ENCODE data around the gene SCGB3A2. TPM values are rescaled to one million over a fixed set of nuclear protein-coding genes. Genes with fewer than 3 reads are reported as not detected.
A peak's percentile ranks its signal among the peaks of the same experiment; 100 is the strongest.

SCGB3A2 gene
- total RNA-seq, 4 donors from 2014 or later = not detected

GRCh38 chr5:147856801-147857200 lies 21.7 kb upstream of the SCGB3A2 start:
- DNase-seq (ENCODE audit: low spot score in 2 of 2) = no peak

GRCh38 chr5:147857302-147858129 lies 21.0 kb upstream of the SCGB3A2 start:
- peak; percentile 65 to 85 for DNase-seq (ENCODE audit: low spot score in 2 of 2)
- H3K4me3 ChIP-seq (ENCODE audit: low read depth, poor library complexity, severe bottlenecking) = no peak overlapping the region
- WGBS, 2 donors = 0 to 1% methylated on average over 2 of the region's 2 CpGs
- intact Hi-C loops (cut with DNase I; ENCODE audit: low total_unique reads) = no loop called here
- TF ChIP-seq, protein P1, sequence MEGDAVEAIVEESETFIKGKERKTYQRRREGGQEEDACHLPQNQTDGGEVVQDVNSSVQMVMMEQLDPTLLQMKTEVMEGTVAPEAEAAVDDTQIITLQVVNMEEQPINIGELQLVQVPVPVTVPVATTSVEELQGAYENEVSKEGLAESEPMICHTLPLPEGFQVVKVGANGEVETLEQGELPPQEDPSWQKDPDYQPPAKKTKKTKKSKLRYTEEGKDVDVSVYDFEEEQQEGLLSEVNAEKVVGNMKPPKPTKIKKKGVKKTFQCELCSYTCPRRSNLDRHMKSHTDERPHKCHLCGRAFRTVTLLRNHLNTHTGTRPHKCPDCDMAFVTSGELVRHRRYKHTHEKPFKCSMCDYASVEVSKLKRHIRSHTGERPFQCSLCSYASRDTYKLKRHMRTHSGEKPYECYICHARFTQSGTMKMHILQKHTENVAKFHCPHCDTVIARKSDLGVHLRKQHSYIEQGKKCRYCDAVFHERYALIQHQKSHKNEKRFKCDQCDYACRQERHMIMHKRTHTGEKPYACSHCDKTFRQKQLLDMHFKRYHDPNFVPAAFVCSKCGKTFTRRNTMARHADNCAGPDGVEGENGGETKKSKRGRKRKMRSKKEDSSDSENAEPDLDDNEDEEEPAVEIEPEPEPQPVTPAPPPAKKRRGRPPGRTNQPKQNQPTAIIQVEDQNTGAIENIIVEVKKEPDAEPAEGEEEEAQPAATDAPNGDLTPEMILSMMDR (IDR thresholded peaks at IDR 0.05) = no peak
- TF ChIP-seq POLR2A (IDR thresholded peaks at IDR 0.05) = no peak

More at GRCh38 chr5:147856801-147857200, 21.7 kb upstream of the SCGB3A2 start:
- no peak for TF ChIP-seq POLR2A (IDR thresholded peaks at IDR 0.05)
- TF ChIP-seq, protein P1 (IDR thresholded peaks at IDR 0.05) = no peak
- H3K4me3 ChIP-seq (ENCODE audit: low read depth, poor library complexity, severe bottlenecking) = no peak overlapping the region
- intact Hi-C loops (cut with DNase I; ENCODE audit: low total_unique reads) = no loop called here

DNA sequence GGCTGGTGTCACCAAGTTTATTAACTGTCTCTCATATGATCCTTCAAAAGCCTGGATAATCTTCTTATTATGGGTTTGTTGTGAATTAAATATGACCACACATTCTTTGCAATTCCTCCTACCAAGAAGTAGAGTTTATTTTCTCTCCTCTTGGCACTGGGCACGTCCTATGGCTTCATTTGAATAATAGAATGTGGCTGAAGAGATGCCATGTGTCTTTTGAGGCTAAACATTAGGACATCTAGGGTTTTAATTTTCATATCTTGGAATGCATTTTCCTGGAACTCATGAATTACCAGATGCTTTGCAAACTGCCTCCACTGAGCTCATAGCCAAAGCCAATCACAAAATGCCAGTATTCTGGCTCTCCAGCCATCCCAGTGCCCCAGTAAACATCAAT lies 19.9 kb upstream of the SCGB3A2 start:
- WGBS, 2 donors = 47 to 57% methylated on average over 1 of the region's 1 CpG
- no peak for DNase-seq (ENCODE audit: low spot score in 2 of 2)
- no peak overlapping the region for H3K4me3 ChIP-seq (ENCODE audit: low read depth, poor library complexity, severe bottlenecking)
- intact Hi-C loops (cut with DNase I; ENCODE audit: low total_unique reads) = no loop called here
- TF ChIP-seq POLR2A (IDR thresholded peaks at IDR 0.05) = no peak
- TF ChIP-seq, protein P1 (IDR thresholded peaks at IDR 0.05) = no peak

- intact Hi-C loops (cut with DNase I; ENCODE audit: low total_unique reads) = no loop called here
- 80 to 90% methylated on average over 3 of the region's 3 CpGs for WGBS, 2 donors
- DNase-seq (ENCODE audit: low spot score in 2 of 2) = no peak
- no peak overlapping the region for H3K4me3 ChIP-seq (ENCODE audit: low read depth, poor library complexity, severe bottlenecking)
- no peak for TF ChIP-seq POLR2A (IDR thresholded peaks at IDR 0.05)
- TF ChIP-seq, protein P1 (IDR thresholded peaks at IDR 0.05) = no peak
These were observed 18.4 kb upstream of the SCGB3A2 start for GRCh38 chr5:147859962-147860640.

GRCh38 chr5:147860641-147861025 lies 17.9 kb upstream of the SCGB3A2 start:
- H3K4me3 ChIP-seq (ENCODE audit: low read depth, poor library complexity, severe bottlenecking) = no peak overlapping the region
- TF ChIP-seq, protein P1 (IDR thresholded peaks at IDR 0.05) = no peak
- TF ChIP-seq POLR2A (IDR thresholded peaks at IDR 0.05) = no peak
- DNase-seq (ENCODE audit: low spot score in 2 of 2) = no peak
- WGBS, 2 donors = 77 to 90% methylated on average over 1 of the region's 1 CpG
- intact Hi-C loops (cut with DNase I; ENCODE audit: low total_unique reads) = no loop called here
